Esophagus (tissue), 2 donors: ENCODE results near the gene MT1X. TPM values are rescaled to one million over a fixed set of nuclear protein-coding genes. Genes with fewer than 3 reads are reported as not detected.

Experiments used
- H3K27ac ChIP-seq, 2 donors: one replicate each; pipeline ENCODE4 v1.5.1; 2013; ENCODE audit warnings: low read depth in 2 of 2, mild to moderate bottlenecking in 2 of 2, inconsistent platforms in 1 of 2, low read length in 1 of 2, moderate library complexity in 1 of 2
- H3K27me3 ChIP-seq, 2 donors: one replicate each; pipeline ENCODE4 v1.6.1; 2013; ENCODE audit warnings: low read length in 2 of 2, control low read depth in 1 of 2, mild to moderate bottlenecking in 1 of 2; ENCODE audit not compliant: insufficient read depth in 2 of 2, control insufficient read depth in 1 of 2
- H3K36me3 ChIP-seq, 2 donors: one replicate each; pipeline ENCODE4 v1.6.1; 2013; ENCODE audit warnings: low read length in 1 of 2; ENCODE audit not compliant: control insufficient read depth in 2 of 2, insufficient read depth in 2 of 2
- H3K4me1 ChIP-seq, 2 donors: one replicate each; pipeline ENCODE4 v1.6.1; 2013; ENCODE audit warnings: low read length in 1 of 2; ENCODE audit not compliant: control insufficient read depth in 2 of 2, insufficient read depth in 2 of 2
- H3K4me3 ChIP-seq, 2 donors: one replicate each; pipeline ENCODE4 v1.5.1; 2013; ENCODE audit warnings: low read length in 2 of 2, mild to moderate bottlenecking in 2 of 2, low read depth in 1 of 2, moderate library complexity in 1 of 2
- H3K9me3 ChIP-seq, 2 donors: one replicate each; pipeline ENCODE4 v1.6.1; 2013; ENCODE audit warnings: mild to moderate bottlenecking in 2 of 2, low read depth in 1 of 2, low read length in 1 of 2, moderate library complexity in 1 of 2; ENCODE audit not compliant: control insufficient read depth in 2 of 2, insufficient read depth in 1 of 2
- WGBS, 2 donors: extraction: QIAGEN DNeasy Blood & Tissue Kit; methylation state at CpG; one replicate each; pipeline ENCODE4 v1.1.7; 2013; 5-methylcytosine and 5-hydroxymethylcytosine counted together
- polyA plus RNA-seq, 2 donors: library from polyadenylated mRNA; stranded (reverse); fragments of 200-250 nt; gene quantifications; one replicate each; pipeline ENCODE4 v1.2.3, GENCODE V29; 2013
- donor health status: healthy with polysubstance abuse.
- donor health status: Bipolar disorder and iron deficiency.

The MT1X gene
- polyA plus RNA-seq, 2 donors = 1,462 to 1,505 TPM

GRCh38 chr16:56686758-56687157 is 4.5 kb downstream of the MT1X start:
- H3K36me3 ChIP-seq = no peaks in the 10 kb centered on the region
- no peak overlapping the region for H3K27ac ChIP-seq
- H3K9me3 ChIP-seq = peaks cover 0 to 2% of the 10 kb centered on the region in 2 donors
- H3K27me3 ChIP-seq = no peaks in the 10 kb centered on the region
- WGBS, 2 donors = 96 to 97% methylated on average over 7 of the region's 7 CpGs
- no peak overlapping the region for H3K4me3 ChIP-seq
- H3K4me1 ChIP-seq = peaks cover 6 to 14% of the 10 kb centered on the region in 2 donors

DNA sequence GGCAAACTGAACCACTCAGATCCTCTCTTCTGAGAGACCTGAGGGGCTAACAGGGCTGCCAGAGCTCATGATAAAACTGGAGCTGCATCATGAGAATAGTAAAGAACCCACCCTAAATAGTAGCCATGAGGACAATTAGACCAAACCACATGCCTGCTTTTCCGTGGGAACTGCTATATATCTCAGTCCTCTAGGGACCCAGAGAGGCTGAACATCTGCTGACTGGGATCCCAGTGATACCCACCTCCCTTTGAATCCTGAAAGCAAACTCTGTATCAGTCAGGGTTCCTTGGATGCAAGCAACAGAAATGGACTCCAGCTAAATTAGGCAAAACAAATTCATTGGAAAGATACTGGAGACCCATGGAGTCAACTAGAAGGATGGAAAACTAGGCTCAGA is 6.5 kb downstream of the MT1X start:
- H3K36me3 ChIP-seq = no peaks in the 10 kb centered on the region
- H3K27me3 ChIP-seq = no peaks in the 10 kb centered on the region
- no peak overlapping the region for H3K4me3 ChIP-seq
- H3K4me1 ChIP-seq = peaks cover 3 to 14% of the 10 kb centered on the region in 2 donors
- H3K9me3 ChIP-seq = peaks cover 0 to 2% of the 10 kb centered on the region in 2 donors
- peak overlapping the region; percentile 31 to 80 for H3K27ac ChIP-seq
- 45 to 68% methylated on average over 1 of the region's 1 CpG for WGBS, 2 donors

GRCh38 chr16:56689171-56689570 is 6.9 kb downstream of the MT1X start:
- H3K36me3 ChIP-seq = no peaks in the 10 kb centered on the region
- peak overlapping the region; percentile 31 to 80 for H3K27ac ChIP-seq
- no peak overlapping the region for H3K4me3 ChIP-seq
- H3K27me3 ChIP-seq = no peaks in the 10 kb centered on the region
- H3K4me1 ChIP-seq = peaks cover 3 to 13% of the 10 kb centered on the region in 2 donors
- WGBS, 2 donors = 26 to 42% methylated on average over 3 of the region's 3 CpGs
- peaks cover 0 to 2% of the 10 kb centered on the region in 2 donors for H3K9me3 ChIP-seq

DNA sequence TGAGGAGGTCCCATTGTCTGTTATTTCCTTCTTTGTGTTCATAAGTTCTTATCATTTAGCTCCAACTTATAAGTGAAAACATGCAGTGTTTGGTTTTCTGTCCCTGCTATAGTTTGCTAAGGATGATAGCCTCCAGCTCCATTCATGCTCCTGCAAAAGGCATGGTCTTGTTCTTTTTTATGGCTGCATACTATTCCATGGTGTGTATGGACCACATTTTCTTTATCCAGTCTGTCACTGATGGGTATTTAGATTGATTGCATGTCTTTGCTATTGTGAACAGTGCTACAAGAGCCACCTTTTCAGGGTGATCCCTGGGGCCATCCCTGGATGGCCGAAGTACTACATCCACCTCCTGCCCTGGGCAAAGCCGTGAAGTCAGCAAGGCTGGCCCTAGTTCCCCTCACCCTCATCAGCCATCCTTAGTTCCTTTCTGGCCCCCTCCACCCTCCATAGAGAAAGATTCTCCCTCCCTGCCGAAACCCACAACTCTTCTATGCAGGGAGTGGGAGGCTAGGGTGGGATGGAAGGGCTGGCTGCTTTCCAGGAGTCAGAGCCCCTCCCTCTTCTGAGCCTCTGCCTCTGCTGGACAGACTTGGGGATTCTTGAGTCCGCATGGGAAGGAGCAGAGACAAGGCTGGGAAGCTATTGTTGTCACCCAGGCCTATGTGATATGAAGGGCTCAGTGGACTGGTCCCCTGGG is 8.3 kb downstream of the MT1X start:
- WGBS, 2 donors = 72 to 81% methylated on average over 4 of the region's 4 CpGs
- peaks cover 3 to 9% of the 10 kb centered on the region in 2 donors for H3K4me1 ChIP-seq
- no peak overlapping the region for H3K27ac ChIP-seq
- H3K4me3 ChIP-seq = no peak overlapping the region
- H3K27me3 ChIP-seq = no peaks in the 10 kb centered on the region
- no peaks in the 10 kb centered on the region for H3K36me3 ChIP-seq
- H3K9me3 ChIP-seq = peaks cover 0 to 2% of the 10 kb centered on the region in 2 donors

- Histone ChIP-seq H3K36me3 (no peaks in the 10 kb centered on the region), H3K9me3 (peaks cover 0 to 2% of the 10 kb centered on the region in 2 donors), H3K27ac (peak overlapping the region in 1 of 2 donors; percentile 52), H3K4me1 (peaks cover 3 to 9% of the 10 kb centered on the region in 2 donors), H3K4me3 (no peak overlapping the region), H3K27me3 (no peaks in the 10 kb centered on the region)
- WGBS, 2 donors = 40 to 50% methylated on average over 4 of the region's 4 CpGs
These were observed 9.6 kb downstream of the MT1X start for GRCh38 chr16:56691885-56692284.

DNA sequence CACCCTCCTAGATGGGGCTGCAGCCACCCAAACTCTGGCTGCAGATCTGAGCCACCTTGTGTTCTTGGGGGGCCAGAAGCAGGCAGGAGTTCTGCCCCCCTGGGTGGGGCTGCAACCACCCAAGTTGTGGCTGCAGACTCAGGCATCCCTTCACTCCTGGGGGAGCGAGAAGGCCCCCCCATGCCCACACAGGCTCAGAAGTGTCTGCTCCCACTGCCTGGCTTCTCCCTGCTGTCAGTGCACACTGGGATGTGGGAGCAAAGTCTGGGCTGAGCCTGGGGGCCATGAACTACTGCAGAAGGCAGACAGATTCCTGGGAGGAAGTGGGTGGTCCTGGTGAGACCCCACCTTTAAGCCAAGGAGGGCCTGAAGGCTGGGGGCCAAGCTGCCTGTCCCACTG is 13.0 kb downstream of the MT1X start:
- 86 to 90% methylated on average over 1 of the region's 1 CpG for WGBS, 2 donors
- no peak overlapping the region for H3K4me3 ChIP-seq
- no peak overlapping the region for H3K27ac ChIP-seq
- peaks cover 3% of the 10 kb centered on the region in 2 donors for H3K4me1 ChIP-seq
- H3K36me3 ChIP-seq = no peaks in the 10 kb centered on the region
- H3K9me3 ChIP-seq = peaks cover 0 to 2% of the 10 kb centered on the region in 2 donors
- H3K27me3 ChIP-seq = no peaks in the 10 kb centered on the region

DNA sequence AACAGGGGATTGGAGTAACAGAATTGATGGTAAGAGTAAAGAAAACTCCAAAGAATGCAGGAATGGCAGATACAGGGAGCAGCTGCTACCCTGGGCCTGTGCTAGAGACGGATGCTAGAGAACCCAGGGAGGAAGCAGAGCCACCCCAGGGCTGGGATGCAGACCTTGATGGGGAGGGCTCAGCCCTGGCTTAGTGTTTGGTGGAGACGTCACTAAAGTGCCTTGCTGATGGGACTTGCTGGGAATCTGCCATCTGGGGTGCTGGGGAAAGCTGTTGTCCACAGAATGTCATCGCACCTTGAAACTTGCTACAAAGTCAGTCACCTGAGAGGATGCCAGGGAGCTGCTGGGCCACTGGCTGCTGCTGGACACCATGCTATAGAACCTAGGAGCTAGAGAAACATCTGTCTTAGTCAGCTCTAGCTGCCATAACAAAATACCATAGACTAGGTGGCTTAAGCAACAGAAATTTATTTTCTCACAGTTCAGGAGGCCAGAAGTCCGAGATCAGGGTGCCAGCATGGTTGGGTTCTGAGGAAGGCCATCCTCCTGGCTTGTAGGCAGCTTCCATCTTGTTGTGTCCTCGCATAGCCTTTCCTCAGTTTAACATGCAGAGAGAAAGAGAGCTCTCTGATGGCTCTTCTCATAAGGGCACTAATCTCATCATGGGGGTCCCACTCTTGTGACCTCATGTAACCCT is 15.3 kb downstream of the MT1X start:
- Histone ChIP-seq H3K4me3 (no peak overlapping the region), H3K27me3 (no peaks in the 10 kb centered on the region), H3K9me3 (no peaks in the 10 kb centered on the region), H3K27ac (no peak overlapping the region), H3K4me1 (no peaks in the 10 kb centered on the region), H3K36me3 (no peaks in the 10 kb centered on the region)
- WGBS, 2 donors = 89 to 95% methylated on average over 5 of the region's 5 CpGs

GRCh38 chr16:56700195-56700594 is 17.9 kb downstream of the MT1X start:
- no peaks in the 10 kb centered on the region for H3K9me3 ChIP-seq
- no peak overlapping the region for H3K4me3 ChIP-seq
- H3K27ac ChIP-seq = no peak overlapping the region
- WGBS, 2 donors = 0 to 48% methylated on average over 1 of the region's 1 CpG
- no peaks in the 10 kb centered on the region for H3K27me3 ChIP-seq
- no peaks in the 10 kb centered on the region for H3K36me3 ChIP-seq
- H3K4me1 ChIP-seq = no peaks in the 10 kb centered on the region

- no peak overlapping the region for H3K27ac ChIP-seq
These were observed 18.4 kb downstream of the MT1X start for GRCh38 chr16:56700631-56701030.

More at GRCh38 chr16:56700631-56701030, 18.4 kb downstream of the MT1X start:
- no peaks in the 10 kb centered on the region for H3K36me3 ChIP-seq
- no peaks in the 10 kb centered on the region for H3K4me1 ChIP-seq
- H3K4me3 ChIP-seq = no peak overlapping the region
- H3K27me3 ChIP-seq = no peaks in the 10 kb centered on the region
- WGBS, 2 donors = 98 to 100% methylated on average over 1 of the region's 1 CpG
- H3K9me3 ChIP-seq = no peaks in the 10 kb centered on the region
